GM18951 (cell line): ENCODE measurements around the gene LMO1.

Source experiments
- POLR2A ChIP-seq: IDR thresholded peaks from 4 replicates; pipeline ENCODE4 v1.6.1; 2011; ENCODE audit warnings: mild to moderate bottlenecking; ENCODE audit not compliant: insufficient read length, insufficient read depth; ENCODE audit errors: extremely low read depth
- in situ Hi-C: fragments of 300-500 bp; cut with MboI; formaldehyde crosslinking; loops from one replicate; pipeline ENCODE4 v1.12.0; 2022; ENCODE audit warnings: low sequenced_read_pairs, mixed read lengths, inconsistent platforms; ENCODE audit not compliant: unreplicated experiment

The LMO1 gene

DNA sequence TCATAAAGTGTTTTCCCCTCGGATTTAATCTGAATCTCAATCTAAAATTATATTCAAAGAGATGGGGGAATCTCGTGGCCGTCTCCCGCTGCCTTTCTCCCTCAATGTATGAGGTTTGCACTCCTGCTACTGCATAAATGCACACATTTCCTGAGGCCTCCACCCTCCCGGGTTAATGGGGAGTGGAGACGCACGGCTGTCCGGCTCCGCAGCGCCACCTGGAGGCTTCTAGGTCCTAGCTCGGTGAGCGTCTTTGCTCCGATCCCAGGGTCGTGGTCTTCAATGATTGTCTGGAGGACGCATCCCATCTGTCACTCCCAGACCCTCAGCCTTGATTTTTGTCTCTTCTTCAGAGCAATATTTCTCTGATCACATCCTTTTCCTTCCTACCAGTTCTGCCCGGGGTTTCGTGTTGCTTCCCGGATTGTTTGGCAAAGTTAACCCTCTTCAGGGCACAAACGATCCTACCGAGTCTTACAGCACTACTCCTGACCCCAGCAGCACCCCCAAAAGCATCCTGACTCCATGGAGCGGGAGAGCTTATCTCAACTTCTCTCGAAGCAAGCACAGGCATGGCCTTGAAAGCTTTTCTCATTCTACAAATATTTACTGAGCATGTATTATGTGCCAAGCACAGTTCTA lies at the start of gene LMO1:
LMO1 (minus strand) TSS at position 110 of the 642 bp plus-strand sequence. CDS start 516 bp downstream, outside the sequence.
- no peak for TF ChIP-seq POLR2A
- in situ Hi-C loops, result no loop called here

DNA sequence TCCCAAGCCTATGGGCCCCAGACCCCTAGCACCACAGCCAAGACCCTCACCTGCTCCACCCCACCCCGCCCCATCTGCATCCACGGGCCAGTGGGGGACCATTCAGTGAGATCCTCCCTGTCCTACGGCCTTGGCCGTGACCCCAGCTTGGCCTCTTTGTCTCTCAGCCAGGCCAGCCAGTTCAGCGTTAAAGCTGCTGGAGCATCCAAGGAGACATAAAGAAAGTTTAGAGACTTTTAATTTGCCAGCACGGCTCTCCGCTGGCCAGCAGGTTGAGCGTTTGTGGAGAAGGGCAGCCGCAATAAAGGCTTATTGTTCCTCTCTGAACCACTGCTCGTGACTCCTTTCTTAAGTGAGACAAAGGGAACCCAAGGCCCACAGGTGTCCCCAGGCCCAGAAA lies 49.3 kb upstream of the LMO1 start:
- no peak for TF ChIP-seq POLR2A
- in situ Hi-C loops, result no loop called here

DNA sequence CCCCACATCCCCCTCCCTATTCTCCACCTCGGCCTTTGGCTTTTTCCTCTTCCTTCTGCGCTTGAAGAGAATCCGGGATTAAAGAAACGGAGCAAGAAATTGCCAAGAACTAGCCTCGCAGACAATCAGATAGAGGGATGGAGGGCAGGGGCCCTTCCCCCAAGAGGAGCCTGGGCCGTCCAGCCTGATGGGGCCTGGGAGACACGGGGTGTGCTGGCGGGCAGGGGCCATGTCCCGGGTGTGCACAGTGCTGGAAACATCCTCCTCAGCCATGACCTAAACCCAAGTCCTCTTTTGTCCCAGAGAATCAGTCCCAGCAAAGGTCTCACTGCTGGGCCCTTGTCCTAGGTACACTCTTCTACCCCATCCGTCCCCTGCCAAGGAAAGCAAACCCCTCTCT lies 47.7 kb upstream of the LMO1 start:
- in situ Hi-C loops, result no loop called here

DNA sequence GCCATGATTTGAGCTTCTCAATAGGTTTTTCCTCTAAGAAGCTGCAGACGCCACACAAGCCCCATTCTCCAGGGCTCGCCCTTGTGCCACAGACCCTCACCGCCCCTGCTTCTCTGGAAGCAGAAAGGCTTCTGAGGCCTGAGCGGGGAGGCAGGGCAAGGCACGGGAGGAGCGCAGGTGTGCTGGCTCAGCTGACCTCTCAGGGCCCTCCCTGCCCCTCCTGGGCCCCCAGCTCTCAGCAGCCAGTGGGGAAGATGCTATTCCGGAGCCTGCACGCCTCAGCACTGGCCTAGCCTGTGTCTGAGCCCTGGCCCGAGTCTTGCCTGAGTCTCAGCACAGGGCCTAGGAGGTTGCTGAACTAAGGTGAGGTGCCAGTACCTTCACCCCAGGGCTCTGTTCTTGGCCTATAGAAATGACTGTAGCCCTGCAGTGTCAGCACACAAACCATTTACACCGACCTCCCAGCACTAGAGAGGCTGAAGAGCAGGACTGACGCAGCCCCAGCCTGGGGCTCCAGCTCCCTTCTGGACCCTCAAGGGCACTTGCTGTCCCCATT lies 47.1 kb upstream of the LMO1 start:
- in situ Hi-C loops, result no loop called here
- no peak for TF ChIP-seq POLR2A

More for the DNA sequence above, 47.7 kb upstream of the LMO1 start:
- TF ChIP-seq POLR2A, result no peak

DNA sequence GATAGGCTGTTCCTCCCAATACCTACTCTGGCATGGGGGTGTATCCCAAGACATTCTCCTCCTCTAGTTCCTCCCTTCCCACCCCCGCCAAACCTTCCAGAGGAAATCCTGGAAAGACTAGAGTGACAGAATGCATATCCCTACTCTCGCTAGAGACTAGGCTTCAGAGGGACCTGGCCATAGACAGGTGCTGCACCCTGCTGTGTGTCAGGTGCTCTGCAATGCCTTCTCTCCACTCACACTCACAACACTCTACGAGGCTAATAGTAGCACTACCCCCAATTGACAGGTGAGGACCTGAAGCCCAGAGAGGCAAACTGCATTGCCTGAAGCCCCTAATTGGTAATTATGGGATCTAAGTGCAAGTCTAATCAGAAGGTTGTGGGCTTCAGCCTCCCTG lies 46.2 kb upstream of the LMO1 start:
- in situ Hi-C loops, result no loop called here
- no peak for TF ChIP-seq POLR2A

DNA sequence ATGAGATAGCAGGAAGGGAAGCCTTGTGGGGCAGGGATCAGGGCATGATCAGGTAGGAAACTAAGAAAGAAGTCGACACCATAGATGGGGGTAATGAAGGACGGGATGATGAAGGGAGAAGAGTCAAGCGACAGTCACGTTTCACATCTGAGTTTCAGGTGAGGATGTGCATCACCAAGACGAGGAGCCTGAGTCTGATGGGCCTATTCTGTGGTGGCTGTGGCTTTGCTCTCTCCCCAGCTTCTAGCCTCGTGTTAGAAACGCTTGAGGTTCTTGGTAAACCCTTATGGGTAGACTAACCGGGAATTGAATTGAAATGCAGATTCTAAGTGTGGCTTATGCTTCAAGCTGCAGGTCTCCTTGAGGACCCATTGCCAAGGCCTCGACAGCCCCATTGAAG lies 45.6 kb upstream of the LMO1 start:
- no peak for TF ChIP-seq POLR2A
- in situ Hi-C loops, result no loop called here

DNA sequence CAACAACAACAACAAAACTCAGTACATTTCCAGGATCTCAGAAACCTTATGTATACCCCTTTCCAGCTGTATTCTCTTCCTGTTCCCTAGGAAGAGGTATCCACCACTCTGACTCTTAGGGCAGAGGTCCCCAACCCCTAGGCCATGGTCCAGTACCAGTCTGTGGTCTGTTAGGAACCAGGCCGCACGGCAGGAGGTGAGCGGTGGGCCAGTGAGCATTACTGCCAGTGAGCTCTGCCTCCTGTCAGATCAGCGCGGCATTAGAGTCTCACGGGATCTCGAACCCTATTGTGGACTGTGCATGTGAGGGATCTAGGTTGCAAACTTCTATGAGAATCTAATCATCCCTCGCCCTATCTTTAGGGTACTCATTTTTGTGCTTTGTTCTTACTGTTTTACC lies 43.9 kb upstream of the LMO1 start:
- in situ Hi-C loops, result no loop called here
- TF ChIP-seq POLR2A, result no peak

DNA sequence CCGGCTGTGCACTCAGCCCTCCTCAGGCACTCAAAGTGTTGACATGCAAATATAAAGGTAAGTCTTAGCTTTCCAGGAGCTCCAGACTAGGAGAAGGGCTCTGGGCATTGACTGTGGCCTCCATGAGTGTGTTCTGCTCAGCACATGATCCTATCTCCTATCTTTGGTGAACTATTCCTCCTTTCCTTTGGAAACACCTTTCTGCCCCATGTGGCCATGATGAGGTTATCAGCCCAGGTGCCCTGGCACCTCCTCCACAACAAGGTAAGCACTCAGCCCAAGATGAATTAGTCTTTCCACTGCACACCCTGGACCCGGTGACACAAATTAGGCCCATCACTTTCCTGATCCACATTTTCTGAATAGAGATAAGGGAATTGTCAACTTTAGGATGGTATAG lies 37.9 kb upstream of the LMO1 start:
- no peak for TF ChIP-seq POLR2A
- in situ Hi-C loops, result no loop called here

DNA sequence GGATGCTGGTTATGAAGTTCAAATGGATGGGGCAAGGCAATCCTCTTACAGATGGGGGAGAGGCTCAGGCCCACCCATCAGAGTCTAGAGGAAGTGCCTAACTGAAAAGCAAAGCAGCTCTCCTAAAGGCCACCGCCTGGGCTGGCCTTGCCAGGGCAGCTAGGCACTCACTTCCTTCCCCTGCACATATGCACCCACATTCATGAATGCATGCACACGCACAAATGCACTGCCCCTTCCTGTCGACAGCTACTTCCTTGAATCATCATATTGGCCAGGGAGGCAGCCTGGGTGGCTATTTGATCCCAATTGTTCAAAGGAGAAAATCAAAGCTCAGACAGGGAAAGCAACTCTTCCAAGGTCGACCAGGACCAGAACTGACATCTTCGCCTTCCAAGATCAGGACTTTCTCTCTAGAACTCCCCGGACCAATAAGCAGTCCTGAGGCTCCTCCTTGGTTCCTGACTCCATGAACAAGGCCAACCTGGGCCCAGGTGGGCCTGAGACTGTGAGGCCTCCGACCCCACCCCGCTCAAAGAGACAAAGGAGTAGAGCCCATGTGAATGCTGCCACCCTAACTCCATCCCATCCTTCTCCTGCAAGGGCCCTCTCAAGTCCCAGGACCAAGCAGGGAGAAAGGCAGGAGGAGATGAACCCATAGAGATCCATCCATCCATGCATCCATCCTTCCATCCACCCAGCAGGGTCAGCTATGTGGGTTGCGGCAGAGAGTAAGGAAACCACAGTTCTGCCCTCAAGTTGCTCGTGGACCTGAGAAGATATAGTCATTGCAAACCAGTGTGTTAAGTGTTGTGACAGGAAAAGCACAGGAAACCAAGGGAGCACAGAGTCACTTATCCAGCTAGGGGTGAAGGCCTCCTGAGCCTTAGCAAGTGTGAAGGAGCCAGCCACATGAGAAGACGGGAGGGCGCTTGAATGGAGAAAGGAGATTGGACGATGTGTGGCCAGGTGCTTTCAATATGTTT lies 35.4 kb upstream of the LMO1 start:
- no peak for TF ChIP-seq POLR2A
- in situ Hi-C loops, result no loop called here

DNA sequence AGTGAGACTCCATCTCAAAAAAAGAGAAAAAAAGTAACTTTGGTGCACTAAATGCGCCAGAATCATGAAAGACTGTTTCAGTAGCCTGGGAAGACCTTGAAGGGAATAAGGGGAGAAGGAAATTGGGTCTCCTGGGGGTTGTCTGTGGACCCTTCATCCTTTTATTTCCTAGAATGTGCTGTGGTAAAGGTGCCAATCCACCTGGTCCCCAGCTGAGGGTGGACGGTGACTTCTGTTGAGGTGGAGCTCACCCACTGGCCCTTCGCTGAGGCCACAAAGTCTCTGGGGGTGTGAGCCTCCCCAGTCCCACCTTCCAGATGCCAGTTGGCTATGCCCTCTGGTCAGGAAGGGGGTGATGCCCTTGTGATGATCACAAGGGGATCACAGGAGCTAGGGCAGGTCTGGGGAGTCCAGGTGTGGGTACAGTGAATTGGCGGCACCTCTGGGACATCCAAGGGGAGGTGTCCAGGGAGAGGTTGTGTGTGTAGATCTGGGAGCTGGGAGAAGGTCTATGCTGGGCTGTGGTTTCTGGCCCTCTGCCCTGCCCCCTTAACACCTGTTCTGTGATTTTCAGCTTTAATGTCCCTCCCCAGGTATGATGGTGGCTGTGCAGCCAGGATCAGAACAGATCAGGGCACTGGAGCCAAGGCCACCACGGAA lies 34.2 kb upstream of the LMO1 start:
- TF ChIP-seq POLR2A, result no peak
- in situ Hi-C loops, result no loop called here

DNA sequence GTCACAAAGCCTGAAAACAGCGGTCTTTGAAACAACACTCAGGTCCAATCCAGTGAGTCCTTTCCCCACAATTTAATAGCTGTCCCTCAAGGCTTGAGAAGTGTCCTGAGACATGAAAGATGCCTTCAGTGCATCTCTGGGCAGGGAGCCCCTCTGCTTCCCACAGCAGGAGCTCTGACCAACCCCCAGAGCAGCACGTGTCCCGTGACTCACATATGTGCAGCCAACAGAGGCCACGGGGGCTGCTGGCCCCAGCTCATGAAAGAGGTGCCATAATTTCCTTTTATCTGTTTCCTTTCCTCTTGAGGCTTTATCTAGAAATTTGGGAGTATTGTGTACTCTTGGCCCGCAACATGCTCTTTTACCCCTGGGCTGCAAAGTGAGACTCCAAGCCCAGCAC lies 33.2 kb upstream of the LMO1 start:
- in situ Hi-C loops, result no loop called here
- TF ChIP-seq POLR2A, result no peak

DNA sequence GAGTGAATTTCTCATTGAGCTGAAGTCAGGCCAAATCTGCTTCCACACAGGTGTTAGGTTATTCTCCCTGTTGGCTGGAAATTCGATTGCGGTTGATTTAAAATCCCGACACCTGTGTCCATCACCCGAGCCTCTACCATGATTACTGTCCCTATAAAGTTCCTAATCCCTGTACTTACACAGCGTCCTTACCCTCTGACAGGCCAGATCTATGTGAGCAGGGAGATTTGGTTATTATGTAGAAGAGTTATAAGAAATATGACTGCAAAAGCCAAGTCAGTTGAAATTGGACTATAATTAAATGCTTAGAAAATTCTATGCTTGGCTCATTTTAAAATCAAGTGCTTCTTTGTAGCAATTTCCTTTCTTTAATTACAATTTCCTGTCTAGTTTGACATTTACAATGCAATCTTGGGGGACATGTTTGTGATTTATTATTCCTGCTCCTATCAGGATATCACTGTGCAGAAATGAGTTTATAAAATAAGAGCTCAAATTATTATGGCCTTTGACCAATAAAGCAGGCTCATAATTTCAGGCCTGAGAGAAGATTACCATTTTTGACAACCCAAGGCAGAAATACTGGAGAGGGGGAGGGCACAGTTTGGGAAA lies 32.5 kb upstream of the LMO1 start:
- no peak for TF ChIP-seq POLR2A

More for the DNA sequence above, 32.5 kb upstream of the LMO1 start:
- in situ Hi-C loops, result no loop called here
